AG04450 (cell line): ENCODE data around the gene BAZ1B. TPM values are rescaled to one million over a fixed set of nuclear protein-coding genes. Genes with fewer than 3 reads are reported as not detected.
A peak's percentile ranks its signal among the peaks of the same experiment; 100 is the strongest.

Experiments
- CTCF ChIA-PET: fragments of 300-600, 350-600 bp; formaldehyde crosslinking; extraction: SDS; loops from one replicate; lab custom pipeline; 2022; ENCODE audit warnings: antibody characterized with exemption, inconsistent platforms; lab: Charles Lee
- POLR2A ChIA-PET: fragments of 350-600 bp; formaldehyde crosslinking; extraction: SDS; loops from one replicate; lab custom pipeline; 2021; ENCODE audit warnings: antibody characterized with exemption, inconsistent platforms; lab: Yijun Ruan, JAX
- DNase-seq: peaks from one replicate; pipeline ENCODE4 v3.0.0-alpha.2; 2011; ENCODE audit warnings: low read depth, low spot score
- H3K27ac ChIP-seq: one replicate; pipeline ENCODE4 v1.5.1; 2012; ENCODE audit warnings: low read depth, low read length, control low read depth
- H3K27me3 ChIP-seq: one replicate; pipeline ENCODE4 v1.6.0; 2012; ENCODE audit warnings: low read length; ENCODE audit not compliant: control insufficient read depth, insufficient read depth
- H3K4me3 ChIP-seq: 2 replicates; pipeline ENCODE4 v1.5.1; 2011; ENCODE audit warnings: mild to moderate bottlenecking, low read depth, low read length, control low read depth
- H3K9me3 ChIP-seq: 2 replicates; pipeline ENCODE4 v1.5.1; 2012; ENCODE audit warnings: low read length; ENCODE audit not compliant: control insufficient read depth, insufficient read depth
- CTCF ChIP-seq: IDR thresholded peaks from 2 replicates; pipeline ENCODE4 v1.5.1; 2011; ENCODE audit warnings: low read depth, low read length, control low read depth, inconsistent platforms
- polyA minus RNA-seq: library from RNA; depleted of rRNA, polyadenylated mRNA; stranded (reverse); fragments of >200 nt; gene quantifications from 2 replicates; pipeline ENCODE4 v1.2.3, GENCODE V29; 2011; rRNA and poly(A)+ RNA removed
- polyA plus RNA-seq: library from polyadenylated mRNA; depleted of rRNA; stranded (reverse); fragments of >200 nt; gene quantifications from 2 replicates; pipeline ENCODE4 v1.2.3, GENCODE V29; 2011; rRNA removed

BAZ1B gene
- polyA plus RNA-seq = 29.0 and 29.7 TPM in 2 replicates
- polyA minus RNA-seq = 41.5 and 51.0 TPM in 2 replicates

GRCh38 chr7:73522105-73522872 is at the start of gene BAZ1B:
Gene BAZ1B, minus strand, starts transcription at chr7:73522293. Its CDS starts 360 bp downstream, at chr7:73521933.
- no peaks in the 10 kb centered on the region; the same call in 1 of the 2 replicates for H3K9me3 ChIP-seq
- H3K4me3 ChIP-seq = peak within 1 kb of the TSS; percentile 80
- ChIA-PET POLR2A (interaction anchor here (0.6 to 1.5 kb wide), 5 partner anchors 10 to 665 kb away, joined by 3 to 4 read pairs (median 3); partner anchors contain the start of genes BCL7B and TBL2), CTCF (no interaction called here)
- peak; percentile 15; the same call in 1 of the 2 replicates for TF ChIP-seq CTCF
- DNase-seq = peak; percentile 95
- H3K27me3 ChIP-seq = no peaks in the 10 kb centered on the region
- H3K27ac ChIP-seq = peak within 1 kb of the TSS; percentile 59

DNA sequence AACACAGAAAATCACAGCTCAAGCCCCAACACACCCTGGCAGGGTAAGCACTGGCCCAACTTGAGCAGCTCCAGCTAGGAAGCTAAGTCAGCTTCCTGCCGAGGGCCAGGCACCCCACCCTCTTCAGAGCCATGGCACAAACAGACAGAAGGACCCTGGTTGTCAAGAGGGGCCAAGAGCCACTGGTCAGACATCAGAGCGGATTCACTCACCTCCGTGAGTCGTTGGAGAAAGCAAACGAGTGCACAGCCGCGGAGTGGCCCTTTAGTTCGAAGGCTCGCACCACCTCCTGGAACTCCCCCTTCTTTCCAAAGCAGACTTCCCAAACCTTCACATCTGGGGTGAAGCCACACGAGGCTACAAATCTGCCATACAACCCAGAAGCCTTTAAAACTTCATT is 48.9 kb upstream of the BAZ1B start:
- DNase-seq = no peak
- ChIA-PET POLR2A (no interaction called here), CTCF (no interaction called here)
- Histone ChIP-seq H3K4me3 (no peak overlapping the region), H3K27me3 (no peaks in the 10 kb centered on the region), H3K9me3 (no peaks in the 10 kb centered on the region; the same call in 1 of the 2 replicates), H3K27ac (no peak overlapping the region)
- TF ChIP-seq CTCF = no peak

DNA sequence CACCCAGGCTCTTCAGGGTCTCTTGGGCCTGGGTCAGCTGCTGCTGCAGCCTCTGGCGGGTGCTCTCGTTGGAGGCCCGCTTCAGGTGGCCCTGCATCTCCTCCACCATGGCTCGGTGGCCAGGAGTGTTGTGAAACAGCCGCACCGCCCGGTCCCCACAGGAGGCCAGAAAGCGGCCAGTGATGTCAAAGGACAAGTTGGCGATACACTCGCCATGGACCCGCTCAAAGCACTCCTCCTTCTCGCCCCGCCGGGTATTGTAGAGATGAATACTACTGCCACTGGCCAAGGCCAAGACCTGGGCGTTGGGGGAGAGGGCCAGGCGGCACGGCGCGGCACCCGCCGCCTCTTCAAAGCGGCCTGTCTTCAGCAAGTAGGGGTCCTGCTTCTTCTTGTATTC is 48.4 kb upstream of the BAZ1B start:
- Histone ChIP-seq H3K4me3 (no peak overlapping the region), H3K27ac (no peak overlapping the region), H3K27me3 (no peaks in the 10 kb centered on the region), H3K9me3 (no peaks in the 10 kb centered on the region; the same call in 1 of the 2 replicates)
- TF ChIP-seq CTCF = no peak
- DNase-seq = no peak
- CTCF ChIA-PET = no interaction called here
- POLR2A ChIA-PET = no interaction called here

GRCh38 chr7:73569042-73569608 is 47.0 kb upstream of the BAZ1B start:
- no peaks in the 10 kb centered on the region; the same call in 1 of the 2 replicates for H3K9me3 ChIP-seq
- no peaks in the 10 kb centered on the region for H3K27me3 ChIP-seq
- no peak for DNase-seq
- no peak overlapping the region for H3K27ac ChIP-seq
- ChIA-PET CTCF (no interaction called here), POLR2A (interaction anchor here (1.6 to 2.4 kb wide), 2 partner anchors 9 to 12 kb away, joined by 5 to 10 read pairs; partner anchors contain the start of genes BCL7B and TBL2)
- TF ChIP-seq CTCF = no peak
- H3K4me3 ChIP-seq = no peak overlapping the region
